Memory B cell (primary cell): ENCODE results near the gene MYO18B.

Experiments
- ATAC-seq: fragments of 150-1000 bp; cut with Tn5 transposase; 2 replicates; pipeline ENCODE4 v1.10.0; 2021; ENCODE audit warnings: low read depth, mild to moderate bottlenecking, moderate library complexity
- DNase-seq, 2 donors: peaks; one replicate each; pipeline ENCODE4 v3.0.0; 2022; ENCODE audit warnings: low spot score in 2 of 2
- H3K27ac Mint-ChIP-seq: one replicate; pipeline ENCODE4 v1.8.0; 2022; ENCODE audit warnings: mild to moderate bottlenecking, moderate library complexity, mixed read lengths
- H3K27me3 Mint-ChIP-seq: one replicate; pipeline ENCODE4 v1.8.0; 2022; ENCODE audit warnings: mixed read lengths
- H3K36me3 Mint-ChIP-seq: one replicate; pipeline ENCODE4 v1.8.0; 2022; ENCODE audit warnings: mild to moderate bottlenecking, mixed read lengths
- H3K4me1 Mint-ChIP-seq: one replicate; pipeline ENCODE4 v1.8.0; 2022; ENCODE audit warnings: mixed read lengths
- H3K4me3 Mint-ChIP-seq: one replicate; pipeline ENCODE4 v1.8.0; 2022; ENCODE audit warnings: mild to moderate bottlenecking, moderate library complexity, mixed read lengths
- H3K9me3 Mint-ChIP-seq: one replicate; pipeline ENCODE4 v1.8.0; 2022; ENCODE audit warnings: mixed read lengths

MYO18B gene

DNA sequence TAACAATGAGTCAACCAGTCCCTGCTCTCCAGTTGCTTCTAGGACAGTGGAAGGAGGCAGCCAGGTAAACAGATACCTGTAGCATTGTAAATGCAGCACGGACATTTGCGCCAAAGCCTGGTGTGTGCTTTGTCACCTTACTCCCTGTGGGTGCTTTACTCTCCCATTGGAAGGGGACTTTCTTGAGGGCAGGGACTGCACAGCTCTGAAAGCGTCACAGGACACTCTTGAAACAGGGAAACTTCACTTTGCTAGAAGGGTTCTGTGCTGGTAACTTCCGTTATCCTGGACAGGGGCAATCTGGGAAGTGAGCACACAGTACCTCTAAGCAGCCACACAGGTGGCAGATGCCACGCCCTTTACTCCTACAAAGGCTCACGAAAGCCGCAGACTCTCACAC lies 99.8 kb downstream of the MYO18B start:
- no peaks in the 10 kb centered on the region for H3K36me3 Mint-ChIP-seq
- no peaks in the 10 kb centered on the region for H3K4me1 Mint-ChIP-seq
- ATAC-seq (no peak), DNase-seq (no peak)
- H3K4me3 Mint-ChIP-seq: no peak overlapping the region
- H3K9me3 Mint-ChIP-seq: no peaks in the 10 kb centered on the region
- no peak overlapping the region for H3K27ac Mint-ChIP-seq
- peaks cover 20% of the 10 kb centered on the region for H3K27me3 Mint-ChIP-seq

DNA sequence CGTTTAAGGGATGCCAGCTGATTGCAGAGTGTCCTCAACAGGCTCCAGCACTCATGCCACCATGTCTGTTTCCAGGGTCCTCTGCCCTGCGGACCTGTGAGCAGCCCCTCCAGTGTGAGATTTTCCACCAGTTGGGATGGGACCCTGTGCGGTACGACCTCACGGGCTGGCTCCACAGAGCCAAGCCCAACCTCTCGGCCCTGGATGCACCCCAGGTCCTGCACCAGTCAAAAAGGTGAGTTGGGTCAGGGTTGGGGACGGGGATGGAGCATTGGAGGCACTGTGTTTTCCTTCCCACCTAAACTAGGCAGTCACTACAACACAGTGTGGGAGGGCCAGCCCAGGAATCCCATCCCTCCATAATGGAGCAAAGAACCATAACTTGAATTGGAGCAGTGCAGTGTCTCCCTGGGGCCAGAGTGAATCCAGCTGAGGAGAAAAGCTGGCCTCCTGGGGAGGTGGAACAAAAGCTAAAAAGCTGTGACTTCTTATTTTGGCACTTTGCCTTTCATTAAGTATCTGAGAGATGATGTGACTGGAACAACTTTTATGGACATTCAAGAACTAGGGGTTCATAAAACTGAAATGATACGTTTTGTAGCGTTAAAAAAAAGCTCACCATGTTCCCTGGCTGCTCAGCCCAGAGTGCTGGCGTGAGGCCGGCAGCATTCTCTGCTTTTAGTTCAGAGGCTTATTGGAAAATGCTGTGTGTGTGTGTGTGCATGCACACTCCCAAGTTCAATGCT lies 101.8 kb downstream of the MYO18B start:
- DNase-seq (no peak), ATAC-seq (no peak)
- H3K27ac Mint-ChIP-seq: no peak overlapping the region
- no peaks in the 10 kb centered on the region for H3K36me3 Mint-ChIP-seq
- H3K9me3 Mint-ChIP-seq: no peaks in the 10 kb centered on the region
- no peaks in the 10 kb centered on the region for H3K4me1 Mint-ChIP-seq
- peaks cover 15% of the 10 kb centered on the region for H3K27me3 Mint-ChIP-seq
- no peak overlapping the region for H3K4me3 Mint-ChIP-seq

DNA sequence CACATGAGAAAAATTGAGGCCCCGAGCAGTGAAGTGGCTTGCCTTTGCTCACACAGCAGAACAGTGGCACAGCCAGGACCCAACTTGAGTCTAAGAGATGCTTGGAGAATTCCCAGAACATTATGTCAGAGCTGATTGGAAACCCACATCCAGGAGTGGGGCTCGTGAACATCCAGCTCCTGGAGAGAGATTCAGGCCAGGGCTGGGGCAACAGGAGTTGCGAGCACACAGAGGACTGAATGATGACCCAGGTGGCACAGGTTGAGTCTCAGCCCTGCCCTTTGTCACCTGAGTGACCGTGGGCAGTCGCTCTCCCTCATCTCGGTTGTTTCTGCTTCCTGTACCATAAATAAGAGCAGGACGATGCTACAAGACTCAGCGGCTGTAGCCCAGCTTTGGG lies 102.6 kb downstream of the MYO18B start:
- peaks cover 13% of the 10 kb centered on the region for H3K27me3 Mint-ChIP-seq
- H3K9me3 Mint-ChIP-seq: no peaks in the 10 kb centered on the region
- no peak overlapping the region for H3K27ac Mint-ChIP-seq
- DNase-seq: no peak
- H3K36me3 Mint-ChIP-seq: no peaks in the 10 kb centered on the region
- H3K4me3 Mint-ChIP-seq: no peak overlapping the region
- H3K4me1 Mint-ChIP-seq: no peaks in the 10 kb centered on the region
- no peak for ATAC-seq

DNA sequence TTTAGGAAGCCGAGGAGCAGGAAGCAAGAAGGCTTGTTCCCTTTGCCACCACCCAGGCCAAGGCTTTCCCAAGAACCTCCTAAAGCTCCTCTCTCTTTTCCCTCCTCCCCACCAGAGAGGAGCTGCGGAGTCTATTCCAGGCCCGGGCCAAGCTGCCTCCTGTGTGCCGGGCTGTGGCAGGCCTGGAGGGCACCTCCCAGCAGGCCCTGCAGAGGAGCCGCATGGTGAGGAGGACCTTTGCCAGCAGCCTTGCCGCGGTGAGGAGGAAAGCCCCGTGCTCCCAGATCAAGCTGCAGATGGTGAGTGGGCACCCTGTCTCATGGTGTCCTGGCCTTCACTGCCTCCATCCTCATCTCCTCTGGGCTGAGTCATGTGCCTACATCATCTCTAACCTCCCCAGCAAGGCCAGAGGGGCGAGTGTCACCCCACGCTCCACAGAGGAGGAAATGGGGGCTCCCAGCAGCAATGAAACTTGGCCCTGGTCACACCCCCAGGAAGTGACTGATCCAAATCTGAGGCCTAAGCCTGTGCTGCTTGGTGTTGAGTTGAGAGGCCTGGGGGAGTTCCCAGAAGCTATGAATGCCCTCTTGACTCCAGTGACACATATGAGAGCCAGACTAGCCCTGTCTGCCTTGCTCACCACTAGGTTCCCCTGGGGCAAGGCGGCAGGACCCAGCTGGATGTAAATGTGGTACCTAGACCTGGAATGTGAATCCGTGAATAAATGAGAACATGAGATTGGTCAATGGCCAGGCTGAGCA lies 104.2 kb downstream of the MYO18B start:
- Mint-ChIP-seq H3K4me1 (no peaks in the 10 kb centered on the region), H3K27ac (no peak overlapping the region), H3K4me3 (no peak overlapping the region), H3K9me3 (no peaks in the 10 kb centered on the region), H3K36me3 (no peaks in the 10 kb centered on the region), H3K27me3 (peaks cover 5% of the 10 kb centered on the region)
- no peak for ATAC-seq
- no peak for DNase-seq

DNA sequence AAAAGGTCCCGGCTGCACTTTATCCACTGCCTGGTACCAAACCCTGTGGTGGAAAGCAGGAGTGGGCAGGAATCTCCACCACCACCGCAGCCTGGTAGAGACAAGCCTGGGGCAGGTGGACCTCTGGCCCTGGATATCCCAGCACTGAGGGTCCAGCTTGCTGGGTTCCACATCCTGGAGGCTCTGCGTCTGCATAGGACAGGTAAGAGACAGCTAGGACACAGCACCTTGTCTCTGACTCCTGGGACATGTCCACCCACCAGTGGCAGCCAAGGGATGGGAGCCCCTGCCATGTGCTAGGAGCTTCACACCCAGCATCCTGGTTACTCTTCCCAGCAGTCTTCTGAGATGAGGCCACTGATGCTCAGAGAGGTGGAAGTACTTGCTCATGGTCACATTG lies 105.5 kb downstream of the MYO18B start:
- H3K4me1 Mint-ChIP-seq: no peaks in the 10 kb centered on the region
- DNase-seq (no peak), ATAC-seq (no peak)
- H3K4me3 Mint-ChIP-seq: no peak overlapping the region
- no peak overlapping the region for H3K27ac Mint-ChIP-seq
- H3K27me3 Mint-ChIP-seq: peaks cover 12% of the 10 kb centered on the region
- H3K36me3 Mint-ChIP-seq: no peaks in the 10 kb centered on the region
- H3K9me3 Mint-ChIP-seq: no peaks in the 10 kb centered on the region

DNA sequence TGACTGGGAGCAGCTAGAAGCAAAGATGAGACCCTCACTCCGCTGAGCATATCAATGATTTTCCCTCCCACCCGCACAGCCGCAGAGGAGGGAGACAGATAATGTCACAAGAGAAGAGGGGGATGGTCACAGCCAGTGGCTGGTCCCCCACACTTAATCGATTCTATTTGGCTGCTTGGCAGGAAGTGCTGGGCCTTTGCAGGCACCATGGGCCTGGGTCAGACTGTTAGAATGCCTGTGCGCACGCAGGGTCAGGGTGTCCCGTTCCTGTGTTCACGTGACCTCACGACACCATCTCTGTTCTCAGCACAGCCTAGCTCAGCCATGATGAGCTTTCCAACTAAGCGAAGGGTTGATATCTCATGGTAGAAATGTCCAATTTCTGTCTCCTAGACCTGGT lies 107.0 kb downstream of the MYO18B start:
- no peaks in the 10 kb centered on the region for H3K4me1 Mint-ChIP-seq
- no peaks in the 10 kb centered on the region for H3K9me3 Mint-ChIP-seq
- no peaks in the 10 kb centered on the region for H3K36me3 Mint-ChIP-seq
- no peak overlapping the region for H3K4me3 Mint-ChIP-seq
- peaks cover 12% of the 10 kb centered on the region for H3K27me3 Mint-ChIP-seq
- H3K27ac Mint-ChIP-seq: no peak overlapping the region
- ATAC-seq (no peak), DNase-seq (no peak)

DNA sequence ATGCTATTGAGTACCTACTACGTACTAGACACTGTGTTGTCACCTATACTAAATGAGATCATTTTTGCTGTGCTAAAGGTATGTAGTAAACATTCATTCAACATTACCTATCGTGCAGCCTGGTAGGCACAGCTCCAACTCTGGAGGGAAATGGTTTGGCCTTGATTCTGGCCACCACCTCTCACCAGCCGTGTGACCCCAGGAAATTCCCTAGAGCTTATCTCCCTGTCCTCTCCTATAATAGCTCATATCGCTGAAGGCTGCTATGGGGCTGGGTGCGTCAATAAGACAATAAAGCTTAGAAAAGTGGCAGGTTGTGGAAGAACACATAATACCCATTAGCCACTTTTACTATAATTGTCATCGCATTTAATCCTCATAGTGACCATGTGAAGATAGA lies 107.5 kb downstream of the MYO18B start:
- Mint-ChIP-seq H3K27ac (no peak overlapping the region), H3K9me3 (no peaks in the 10 kb centered on the region), H3K36me3 (no peaks in the 10 kb centered on the region), H3K4me3 (no peak overlapping the region), H3K4me1 (no peaks in the 10 kb centered on the region), H3K27me3 (peaks cover 12% of the 10 kb centered on the region)
- DNase-seq: no peak
- ATAC-seq: no peak

DNA sequence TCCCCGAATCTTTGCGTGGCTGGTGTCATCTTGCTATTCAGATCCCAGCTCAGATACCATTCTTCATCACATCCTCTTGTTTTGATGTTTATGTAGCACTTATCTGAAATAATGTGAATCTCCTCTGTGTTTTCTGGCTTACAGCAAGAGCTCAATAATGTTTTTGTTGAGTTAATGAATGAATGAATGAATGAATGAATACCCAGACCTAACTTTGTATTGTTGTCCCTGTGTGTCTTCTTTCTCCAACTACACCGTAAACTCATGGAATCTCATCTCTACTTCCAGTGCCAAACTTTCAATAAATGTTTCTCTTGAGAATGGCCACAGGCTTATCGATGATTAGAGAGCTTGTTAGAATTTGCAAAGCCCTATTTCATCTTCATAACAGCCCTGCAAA lies 110.2 kb downstream of the MYO18B start:
- Mint-ChIP-seq H3K4me1 (no peaks in the 10 kb centered on the region), H3K27ac (no peak overlapping the region), H3K27me3 (peaks cover 10% of the 10 kb centered on the region), H3K4me3 (no peak overlapping the region), H3K9me3 (no peaks in the 10 kb centered on the region), H3K36me3 (no peaks in the 10 kb centered on the region)
- ATAC-seq (no peak), DNase-seq (no peak)

DNA sequence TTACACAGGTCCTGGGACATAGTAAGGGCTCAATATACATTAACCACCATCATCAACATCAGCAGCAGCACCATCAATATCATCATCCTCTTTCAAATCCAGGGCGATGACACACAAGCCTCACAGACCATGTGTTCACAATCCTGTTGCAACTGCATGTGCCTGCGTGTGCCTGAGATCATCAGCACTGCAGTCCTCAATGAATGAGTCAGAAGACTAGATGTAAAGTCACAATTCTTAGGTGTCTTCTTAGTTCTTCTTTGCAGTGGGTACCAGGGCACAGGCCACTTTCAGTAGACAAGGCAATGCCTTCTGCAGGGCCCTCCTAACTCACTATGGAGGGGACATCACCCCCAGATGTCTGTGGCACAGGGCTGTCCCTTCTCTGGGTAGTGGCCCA lies 111.1 kb downstream of the MYO18B start:
- ATAC-seq (no peak), DNase-seq (no peak)
- H3K36me3 Mint-ChIP-seq: no peaks in the 10 kb centered on the region
- H3K4me3 Mint-ChIP-seq: no peak overlapping the region
- no peak overlapping the region for H3K27ac Mint-ChIP-seq
- no peaks in the 10 kb centered on the region for H3K4me1 Mint-ChIP-seq
- no peaks in the 10 kb centered on the region for H3K9me3 Mint-ChIP-seq
- peaks cover 10% of the 10 kb centered on the region for H3K27me3 Mint-ChIP-seq

DNA sequence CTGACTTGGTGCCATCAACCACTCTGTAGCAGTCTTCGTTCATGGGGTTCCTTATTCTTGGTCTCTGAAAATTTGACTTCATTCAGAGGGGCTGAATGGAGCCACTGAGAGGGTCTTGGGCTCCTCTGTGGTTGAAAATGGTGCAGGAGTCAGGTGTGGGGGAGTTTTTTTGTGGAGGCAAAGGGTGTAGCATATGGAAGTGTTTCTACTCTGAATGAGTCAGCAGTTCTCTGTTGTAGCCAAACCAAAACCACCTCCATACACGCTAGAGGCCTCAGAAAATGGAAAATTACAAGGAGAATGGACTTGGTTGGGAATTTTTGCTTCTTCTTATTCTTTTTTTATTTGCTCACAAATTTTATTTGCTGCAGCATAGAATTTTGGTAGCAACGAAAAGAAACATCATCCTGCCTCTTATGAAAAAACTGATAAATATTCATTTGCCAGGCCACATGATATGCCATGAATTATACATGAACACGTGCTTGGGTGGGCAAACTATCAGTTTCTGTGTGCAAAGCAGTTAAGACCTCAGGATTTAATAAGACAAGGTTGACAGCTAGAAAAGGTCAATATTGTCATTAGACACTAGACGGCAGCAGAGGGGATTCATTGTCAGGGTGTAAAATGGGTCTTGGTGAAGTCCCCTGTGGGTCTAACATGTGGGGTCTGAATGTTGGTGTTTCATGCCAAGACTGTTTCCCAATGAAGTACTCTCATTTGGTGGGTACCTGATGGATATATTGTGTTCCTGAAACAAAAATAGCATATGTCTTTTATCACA lies 111.7 kb downstream of the MYO18B start:
- no peak for DNase-seq
- Mint-ChIP-seq H3K9me3 (no peaks in the 10 kb centered on the region), H3K4me1 (no peaks in the 10 kb centered on the region)

DNA sequence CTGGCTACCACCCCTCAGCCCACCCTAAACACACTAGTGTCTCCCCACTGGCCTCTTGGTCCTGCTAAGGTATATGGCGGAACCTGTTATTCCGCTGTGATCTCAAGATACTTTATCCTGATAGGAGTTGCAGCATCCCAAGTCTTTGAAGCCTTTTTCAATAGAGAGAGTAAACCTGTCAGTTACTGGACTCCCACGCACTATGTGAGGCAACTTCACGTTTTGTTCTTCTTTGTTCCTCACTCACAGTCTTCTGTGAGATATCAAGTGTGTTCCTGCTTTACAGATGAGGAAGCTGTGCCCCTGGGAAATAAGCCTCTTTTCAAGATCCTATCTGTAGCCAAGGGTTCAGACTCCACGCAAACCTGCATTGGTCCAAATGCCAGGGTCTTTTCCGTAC lies 127.8 kb downstream of the MYO18B start:
- Mint-ChIP-seq H3K4me1 (no peaks in the 10 kb centered on the region), H3K9me3 (no peaks in the 10 kb centered on the region), H3K27ac (no peak overlapping the region)

More for the DNA sequence above, 111.7 kb downstream of the MYO18B start:
- H3K4me3 Mint-ChIP-seq: no peak overlapping the region
- peaks cover 9% of the 10 kb centered on the region for H3K27me3 Mint-ChIP-seq
- no peaks in the 10 kb centered on the region for H3K36me3 Mint-ChIP-seq
- H3K27ac Mint-ChIP-seq: no peak overlapping the region
- no peak for ATAC-seq

DNA sequence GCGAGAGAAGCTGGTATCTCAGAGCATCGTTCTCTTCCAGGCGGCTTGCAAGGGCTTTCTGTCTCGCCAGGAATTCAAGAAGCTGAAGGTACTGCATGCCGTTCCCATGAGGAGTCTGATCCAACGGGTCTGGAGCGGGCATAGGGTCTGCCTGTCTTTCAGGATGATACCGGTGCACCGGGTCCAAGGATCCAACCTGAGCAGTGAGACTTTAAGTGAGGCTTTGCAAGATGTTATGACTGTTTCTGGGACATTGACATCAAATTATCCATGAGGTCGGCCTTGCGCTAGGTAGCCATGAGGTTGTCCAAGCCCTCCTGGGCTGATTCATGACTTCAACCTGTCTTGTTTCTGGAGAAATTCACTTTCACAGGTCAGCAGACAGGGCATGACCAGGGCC lies 132.3 kb downstream of the MYO18B start:
- no peaks in the 10 kb centered on the region for H3K9me3 Mint-ChIP-seq
- H3K27ac Mint-ChIP-seq: no peak overlapping the region
- no peaks in the 10 kb centered on the region for H3K36me3 Mint-ChIP-seq
- ATAC-seq (no peak), DNase-seq (no peak)
- H3K27me3 Mint-ChIP-seq: peaks cover 7% of the 10 kb centered on the region
- H3K4me1 Mint-ChIP-seq: no peaks in the 10 kb centered on the region
- H3K4me3 Mint-ChIP-seq: no peak overlapping the region

More for the DNA sequence above, 127.8 kb downstream of the MYO18B start:
- Mint-ChIP-seq H3K36me3 (no peaks in the 10 kb centered on the region), H3K27me3 (peaks cover 8% of the 10 kb centered on the region), H3K4me3 (no peak overlapping the region)
- DNase-seq (no peak), ATAC-seq (no peak)

DNA sequence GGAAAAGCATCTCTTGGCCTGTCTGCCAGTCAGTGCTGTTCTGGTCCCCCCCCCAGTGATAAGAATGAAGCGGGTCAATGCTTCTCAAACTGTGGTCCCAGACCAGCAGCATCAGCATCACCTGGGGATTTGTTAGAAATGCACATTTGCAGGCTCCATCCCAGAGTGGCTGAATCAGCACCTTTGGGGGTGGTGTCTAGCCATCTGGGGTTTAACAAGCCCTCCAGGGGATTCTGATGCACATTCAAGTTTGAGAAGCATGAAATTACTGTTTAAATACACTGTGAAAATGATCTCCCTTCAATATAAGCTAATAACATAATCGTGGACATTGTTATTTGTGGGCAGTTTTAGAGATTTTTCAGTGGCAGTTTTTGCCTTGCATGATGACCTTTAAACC lies 133.5 kb downstream of the MYO18B start:
- Mint-ChIP-seq H3K27me3 (peaks cover 4% of the 10 kb centered on the region), H3K9me3 (no peaks in the 10 kb centered on the region)
- no peak for ATAC-seq

DNA sequence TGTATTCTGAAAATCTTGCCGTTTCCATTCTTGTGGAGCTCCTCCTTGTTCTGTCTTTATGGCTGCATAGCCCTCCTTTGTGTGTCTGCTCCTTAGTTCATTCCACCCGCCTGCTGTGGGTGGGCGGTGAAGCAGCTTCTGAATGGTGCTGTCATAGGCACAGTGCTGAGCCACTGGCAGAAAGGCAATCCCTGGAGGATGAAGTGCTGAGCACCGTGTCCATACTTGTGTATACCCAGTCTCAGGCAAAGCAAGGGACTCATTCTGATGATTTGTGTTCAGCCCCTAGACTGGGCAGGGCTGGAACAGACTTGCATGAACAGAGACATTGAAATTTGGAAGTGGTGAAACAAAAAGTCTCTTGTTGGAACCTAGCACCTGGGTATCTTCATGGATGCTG lies 134.9 kb downstream of the MYO18B start:
- Mint-ChIP-seq H3K36me3 (no peaks in the 10 kb centered on the region), H3K9me3 (no peaks in the 10 kb centered on the region), H3K27ac (no peak overlapping the region), H3K4me1 (peaks cover 2% of the 10 kb centered on the region), H3K27me3 (peaks cover 5% of the 10 kb centered on the region), H3K4me3 (no peak overlapping the region)
- no peak for DNase-seq
- no peak for ATAC-seq

More for the DNA sequence above, 133.5 kb downstream of the MYO18B start:
- no peak for DNase-seq
- no peak overlapping the region for H3K27ac Mint-ChIP-seq
- H3K4me3 Mint-ChIP-seq: no peak overlapping the region
- no peaks in the 10 kb centered on the region for H3K36me3 Mint-ChIP-seq
- no peaks in the 10 kb centered on the region for H3K4me1 Mint-ChIP-seq
